ENCODE results near the gene NTPCR. TPM values are rescaled to one million over a fixed set of nuclear protein-coding genes. Genes with fewer than 3 reads are reported as not detected.
"Not testable (repeated sequence)": the region's sequence is repeated elsewhere in the genome, so short reads cannot be mapped to it uniquely, and the experiment has no call there.

Gene NTPCR
- total RNA-seq, 1 experiment from 2014 or later: 45.3 TPM

DNA sequence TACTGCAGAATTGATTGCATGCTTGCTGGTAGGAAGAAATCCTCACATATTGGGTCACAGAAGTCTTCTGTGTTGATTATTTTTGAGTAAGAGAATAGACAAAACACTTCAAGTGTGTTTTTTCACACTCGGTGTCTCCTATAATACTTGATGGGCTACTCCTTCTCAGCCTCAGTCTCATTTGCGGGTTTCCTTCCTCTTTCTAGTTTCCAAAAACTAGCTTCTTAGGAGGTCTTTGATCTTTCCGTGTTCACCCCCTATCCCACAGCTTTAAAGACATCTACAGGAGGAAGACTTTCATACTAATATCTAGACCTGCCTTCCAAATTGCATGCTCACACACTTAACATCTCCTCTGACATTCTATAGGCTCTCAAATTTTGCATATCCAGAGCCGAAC, 40.7 kb upstream of the NTPCR start:
- intact Hi-C loops (cut with micrococcal nuclease; ENCODE audit: unreplicated experiment): no loop called here
- Histone ChIP-seq H3K79me2 (ENCODE audit: low read depth) (no peaks in the 10 kb centered on the region), H4K20me1 (ENCODE audit: insufficient read depth) (no peaks in the 10 kb centered on the region), H2AFZ (no peak overlapping the region), H3F3A (ENCODE audit: insufficient read depth, low read depth) (no peaks in the 10 kb centered on the region), H3K27me3 (ENCODE audit: insufficient read depth, low read depth) (no peaks in the 10 kb centered on the region), H3K36me3 (ENCODE audit: low read depth) (no peaks in the 10 kb centered on the region), H3K9me2 (ENCODE audit: insufficient read depth) (no peaks in the 10 kb centered on the region), H3K4me1 (replicated peaks; ENCODE audit: insufficient read depth) (no peaks in the 10 kb centered on the region), H3K4me3 (no peak overlapping the region), H3K4me2 (no peak overlapping the region), H3K9me3 (ENCODE audit: insufficient read depth, low read depth) (no peaks in the 10 kb centered on the region), H3K27ac (no peak overlapping the region)
- no TSS peak for BruUV-seq (replicated peaks)
- TF ChIP-seq EZH2 (IDR thresholded peaks at IDR 0.05; ENCODE audit: low read depth): no peak
- TF ChIP-seq, protein P1, sequence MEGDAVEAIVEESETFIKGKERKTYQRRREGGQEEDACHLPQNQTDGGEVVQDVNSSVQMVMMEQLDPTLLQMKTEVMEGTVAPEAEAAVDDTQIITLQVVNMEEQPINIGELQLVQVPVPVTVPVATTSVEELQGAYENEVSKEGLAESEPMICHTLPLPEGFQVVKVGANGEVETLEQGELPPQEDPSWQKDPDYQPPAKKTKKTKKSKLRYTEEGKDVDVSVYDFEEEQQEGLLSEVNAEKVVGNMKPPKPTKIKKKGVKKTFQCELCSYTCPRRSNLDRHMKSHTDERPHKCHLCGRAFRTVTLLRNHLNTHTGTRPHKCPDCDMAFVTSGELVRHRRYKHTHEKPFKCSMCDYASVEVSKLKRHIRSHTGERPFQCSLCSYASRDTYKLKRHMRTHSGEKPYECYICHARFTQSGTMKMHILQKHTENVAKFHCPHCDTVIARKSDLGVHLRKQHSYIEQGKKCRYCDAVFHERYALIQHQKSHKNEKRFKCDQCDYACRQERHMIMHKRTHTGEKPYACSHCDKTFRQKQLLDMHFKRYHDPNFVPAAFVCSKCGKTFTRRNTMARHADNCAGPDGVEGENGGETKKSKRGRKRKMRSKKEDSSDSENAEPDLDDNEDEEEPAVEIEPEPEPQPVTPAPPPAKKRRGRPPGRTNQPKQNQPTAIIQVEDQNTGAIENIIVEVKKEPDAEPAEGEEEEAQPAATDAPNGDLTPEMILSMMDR (conservative IDR thresholded peaks at IDR 0.05): no peak
- POLR2A ChIA-PET (ENCODE audit: unreplicated experiment): no interaction called here
- DNase-seq: no peak
- CTCF ChIA-PET: no interaction called here

DNA sequence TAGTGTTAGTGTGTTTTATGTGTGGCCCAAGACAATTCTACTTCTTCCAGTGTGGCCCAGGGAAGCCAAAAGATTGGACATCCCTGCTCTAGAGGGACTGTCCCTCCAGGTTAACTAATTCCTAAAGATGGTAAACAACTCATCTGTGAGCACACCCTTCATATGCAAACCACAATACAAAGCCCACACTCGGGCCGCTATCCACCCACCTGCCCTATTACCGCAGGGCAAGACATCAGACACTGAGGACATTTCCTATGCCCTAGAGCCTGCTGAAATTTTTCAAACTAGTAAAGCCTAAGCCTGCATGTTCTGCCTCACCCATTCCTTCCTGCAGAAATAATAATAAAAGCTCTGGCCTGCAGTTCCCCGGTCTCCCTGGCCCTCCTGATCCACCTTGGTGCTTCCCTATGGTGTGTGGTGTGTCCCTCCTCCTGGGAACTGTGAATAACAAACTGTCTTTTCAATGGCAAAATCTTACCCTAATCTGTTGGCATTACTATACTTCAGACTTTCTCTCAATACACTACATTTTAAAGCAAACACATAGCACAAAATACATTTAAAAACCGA, 39.3 kb upstream of the NTPCR start:
- no peak overlapping the region for H3K4me3 ChIP-seq
- CTCF ChIA-PET: no interaction called here
- POLR2A ChIA-PET (ENCODE audit: unreplicated experiment): no interaction called here
- intact Hi-C loops (cut with micrococcal nuclease; ENCODE audit: unreplicated experiment): no loop called here
- no peaks in the 10 kb centered on the region for H3K9me2 ChIP-seq (ENCODE audit: insufficient read depth)
- no peak overlapping the region for H2AFZ ChIP-seq
- H3F3A ChIP-seq (ENCODE audit: insufficient read depth, low read depth): no peaks in the 10 kb centered on the region
- H4K20me1 ChIP-seq (ENCODE audit: insufficient read depth): no peaks in the 10 kb centered on the region
- no peaks in the 10 kb centered on the region for H3K79me2 ChIP-seq (ENCODE audit: low read depth)
- H3K4me1 ChIP-seq (replicated peaks; ENCODE audit: insufficient read depth): no peaks in the 10 kb centered on the region
- TF ChIP-seq EZH2 (IDR thresholded peaks at IDR 0.05; ENCODE audit: low read depth): no peak
- TF ChIP-seq, protein P1 (conservative IDR thresholded peaks at IDR 0.05): no peak
- no TSS peak for BruUV-seq (replicated peaks)
- DNase-seq: no peak
- H3K27me3 ChIP-seq (ENCODE audit: insufficient read depth, low read depth): no peaks in the 10 kb centered on the region
- no peak overlapping the region for H3K27ac ChIP-seq
- no peaks in the 10 kb centered on the region for H3K9me3 ChIP-seq (ENCODE audit: insufficient read depth, low read depth)
- no peak overlapping the region for H3K4me2 ChIP-seq
- H3K36me3 ChIP-seq (ENCODE audit: low read depth): no peaks in the 10 kb centered on the region

DNA sequence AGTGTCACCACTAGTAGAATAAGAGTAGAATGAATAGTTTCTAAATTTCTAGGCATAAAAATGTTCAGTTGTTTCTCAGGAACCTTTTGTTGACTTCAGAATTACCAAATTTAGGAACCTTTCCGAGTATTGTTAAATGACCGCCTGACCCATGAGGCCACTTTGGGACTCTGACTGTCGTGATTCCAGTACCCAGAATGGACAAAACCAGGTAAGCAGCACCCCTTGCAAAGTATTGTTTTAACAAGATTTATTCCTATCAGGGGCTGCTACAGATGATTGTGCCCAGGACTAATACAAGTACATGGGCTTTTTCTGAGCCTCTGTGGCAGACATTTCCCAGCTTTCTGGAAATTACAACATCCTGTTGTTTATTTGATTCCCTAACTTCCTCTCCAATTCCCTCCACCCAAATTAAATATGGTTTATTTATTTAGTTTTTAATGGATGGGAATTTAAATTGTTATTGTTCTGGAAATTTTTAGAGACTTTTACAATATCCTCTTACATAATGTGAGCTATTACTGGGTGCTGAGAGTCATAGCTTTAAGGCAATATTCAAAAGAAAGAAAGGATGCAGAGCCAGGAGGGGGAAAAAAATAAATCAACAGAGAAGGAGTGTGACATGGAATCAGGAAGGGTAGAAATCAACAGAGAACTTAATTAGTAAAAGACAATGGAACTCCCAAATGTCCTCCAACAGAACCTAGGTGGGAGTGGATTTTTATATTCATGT, 37.4 kb upstream of the NTPCR start:
- H3K4me2 ChIP-seq: no peak overlapping the region
- 0 out of 2 replicates have a peak, but pooled peaks cover 6% of the 10 kb centered on the region for H3K27me3 ChIP-seq (ENCODE audit: insufficient read depth, low read depth)
- CTCF ChIA-PET: no interaction called here
- H2AFZ ChIP-seq: no peak overlapping the region
- POLR2A ChIA-PET (ENCODE audit: unreplicated experiment): no interaction called here
- intact Hi-C loops (cut with micrococcal nuclease; ENCODE audit: unreplicated experiment): no loop called here
- no peaks in the 10 kb centered on the region for H3F3A ChIP-seq (ENCODE audit: insufficient read depth, low read depth)
- no peaks in the 10 kb centered on the region for H3K4me1 ChIP-seq (replicated peaks; ENCODE audit: insufficient read depth)
- no peak for TF ChIP-seq EZH2 (IDR thresholded peaks at IDR 0.05; ENCODE audit: low read depth)
- TF ChIP-seq, protein P1 (conservative IDR thresholded peaks at IDR 0.05): no peak
- no TSS peak for BruUV-seq (replicated peaks)
- H3K9me2 ChIP-seq (ENCODE audit: insufficient read depth): no peaks in the 10 kb centered on the region
- H3K9me3 ChIP-seq (ENCODE audit: insufficient read depth, low read depth): no peaks in the 10 kb centered on the region
- H4K20me1 ChIP-seq (ENCODE audit: insufficient read depth): no peaks in the 10 kb centered on the region
- no peaks in the 10 kb centered on the region for H3K79me2 ChIP-seq (ENCODE audit: low read depth)
- no peak overlapping the region for H3K27ac ChIP-seq
- H3K4me3 ChIP-seq: no peak overlapping the region
- H3K36me3 ChIP-seq (ENCODE audit: low read depth): no peaks in the 10 kb centered on the region
- no peak for DNase-seq

DNA sequence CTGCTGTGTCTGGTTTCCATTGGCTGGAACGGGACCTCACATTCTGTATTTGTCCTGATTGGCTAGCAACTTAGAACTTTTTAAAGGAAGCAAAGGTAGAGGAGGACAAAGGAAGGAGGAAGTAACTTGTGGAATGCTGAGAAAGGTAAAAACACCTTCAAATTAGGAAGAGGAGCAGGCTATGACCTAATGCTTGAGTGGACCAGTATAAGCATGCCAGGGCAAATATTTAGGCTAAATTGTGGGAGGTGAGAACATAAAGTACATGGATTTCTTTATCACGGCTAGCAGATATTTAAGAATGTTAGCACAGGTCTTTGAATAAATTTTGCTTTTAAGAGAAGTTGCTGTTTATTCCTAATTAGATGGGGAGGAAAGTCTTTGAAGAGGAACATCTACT, 36.1 kb upstream of the NTPCR start:
- H3K27ac ChIP-seq; H3K27me3 ChIP-seq (ENCODE audit: insufficient read depth, low read depth); H3K79me2 ChIP-seq (ENCODE audit: low read depth); CTCF ChIA-PET; H3K4me2 ChIP-seq; H3K4me1 ChIP-seq (replicated peaks; ENCODE audit: insufficient read depth); DNase-seq; intact Hi-C loops (cut with micrococcal nuclease; ENCODE audit: unreplicated experiment); BruUV-seq (replicated peaks); H4K20me1 ChIP-seq (ENCODE audit: insufficient read depth); H3K9me3 ChIP-seq (ENCODE audit: insufficient read depth, low read depth); H3K4me3 ChIP-seq; POLR2A ChIA-PET (ENCODE audit: unreplicated experiment); H3F3A ChIP-seq (ENCODE audit: insufficient read depth, low read depth); H2AFZ ChIP-seq; H3K9me2 ChIP-seq (ENCODE audit: insufficient read depth); H3K36me3 ChIP-seq (ENCODE audit: low read depth): not testable (repeated sequence)

Measured in PC-9 (cell line).